GM21390 (cell line): Measurements from ENCODE around the gene TBC1D20.
"Not testable (repeated sequence)": the region's sequence is repeated elsewhere in the genome, so short reads cannot be mapped to it uniquely, and the experiment has no call there.

Source experiments
- ATAC-seq: cut with Tn5 transposase; IDR thresholded peaks from one replicate; pipeline ENCODE4 v1.9.1; 2021; ENCODE audit not compliant: unreplicated experiment

TBC1D20 gene

GRCh38 chr20:475463-476357 lies 13.4 kb upstream of the TBC1D20 start:
- ATAC-seq, result no peak

- no peak for ATAC-seq
Measured at GRCh38 chr20:474581-474980, 12.2 kb upstream of the TBC1D20 start.

- ATAC-seq, result no peak
Measured at GRCh38 chr20:472889-473292, 10.6 kb upstream of the TBC1D20 start.

- no peak for ATAC-seq
Measured at GRCh38 chr20:472137-472846, 10.0 kb upstream of the TBC1D20 start.

GRCh38 chr20:469746-470490 lies 7.6 kb upstream of the TBC1D20 start:
- ATAC-seq, result no peak

- ATAC-seq, result no peak
Measured at GRCh38 chr20:467755-468154, 5.4 kb upstream of the TBC1D20 start.

- ATAC-seq, result peak; percentile 32
Measured at GRCh38 chr20:461254-462198, 807 bp downstream of the TBC1D20 start.

GRCh38 chr20:460707-461106 lies 1.6 kb downstream of the TBC1D20 start:
- no peak for ATAC-seq

GRCh38 chr20:460180-460579 lies 2.2 kb downstream of the TBC1D20 start:
- ATAC-seq, result no peak

GRCh38 chr20:458776-459175 lies 3.6 kb downstream of the TBC1D20 start:
- no peak for ATAC-seq

GRCh38 chr20:454951-455350 lies 7.4 kb downstream of the TBC1D20 start:
- ATAC-seq, result no peak

- not testable (repeated sequence) for ATAC-seq
Measured at GRCh38 chr20:452021-452420, 10.3 kb downstream of the TBC1D20 start.

- ATAC-seq, result no peak
Measured at GRCh38 chr20:445514-446336, 16.6 kb downstream of the TBC1D20 start.

- ATAC-seq, result no peak
Measured at GRCh38 chr20:444862-445426, 17.4 kb downstream of the TBC1D20 start.

GRCh38 chr20:444117-444516 lies 18.2 kb downstream of the TBC1D20 start:
- ATAC-seq, result no peak

- ATAC-seq, result no peak
Measured at GRCh38 chr20:443223-443775, 19.0 kb downstream of the TBC1D20 start.

- ATAC-seq, result no peak
Measured at GRCh38 chr20:440636-441035, 21.7 kb downstream of the TBC1D20 start.

- ATAC-seq, result no peak
Measured at GRCh38 chr20:440148-440547, 22.2 kb downstream of the TBC1D20 start.
